NCI-H2227 treated with DMSO at 0.1 percent for 48 hours (cell line): ENCODE data around the gene BRAP.
"Not testable (repeated sequence)": the region's sequence is repeated elsewhere in the genome, so short reads cannot be mapped to it uniquely, and the experiment has no call there.

ENCODE experiments used
- DNase-seq: peaks from one replicate; lab custom pipeline; 2025; lab: John Stamatoyannopoulos, UW

The BRAP gene, protein sequence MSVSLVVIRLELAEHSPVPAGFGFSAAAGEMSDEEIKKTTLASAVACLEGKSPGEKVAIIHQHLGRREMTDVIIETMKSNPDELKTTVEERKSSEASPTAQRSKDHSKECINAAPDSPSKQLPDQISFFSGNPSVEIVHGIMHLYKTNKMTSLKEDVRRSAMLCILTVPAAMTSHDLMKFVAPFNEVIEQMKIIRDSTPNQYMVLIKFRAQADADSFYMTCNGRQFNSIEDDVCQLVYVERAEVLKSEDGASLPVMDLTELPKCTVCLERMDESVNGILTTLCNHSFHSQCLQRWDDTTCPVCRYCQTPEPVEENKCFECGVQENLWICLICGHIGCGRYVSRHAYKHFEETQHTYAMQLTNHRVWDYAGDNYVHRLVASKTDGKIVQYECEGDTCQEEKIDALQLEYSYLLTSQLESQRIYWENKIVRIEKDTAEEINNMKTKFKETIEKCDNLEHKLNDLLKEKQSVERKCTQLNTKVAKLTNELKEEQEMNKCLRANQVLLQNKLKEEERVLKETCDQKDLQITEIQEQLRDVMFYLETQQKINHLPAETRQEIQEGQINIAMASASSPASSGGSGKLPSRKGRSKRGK

GRCh38 chr12:111685811-111686573 is at the start of gene BRAP, which contains the start of gene ACAD10:
Gene BRAP, minus strand, starts transcription at chr12:111685956. Its CDS starts 164 bp downstream, at chr12:111685792.
Gene ACAD10, plus strand, starts transcription at chr12:111686053. Its CDS starts 6,657 bp downstream, at chr12:111692710.
- peak; percentile 95 for DNase-seq

DNA sequence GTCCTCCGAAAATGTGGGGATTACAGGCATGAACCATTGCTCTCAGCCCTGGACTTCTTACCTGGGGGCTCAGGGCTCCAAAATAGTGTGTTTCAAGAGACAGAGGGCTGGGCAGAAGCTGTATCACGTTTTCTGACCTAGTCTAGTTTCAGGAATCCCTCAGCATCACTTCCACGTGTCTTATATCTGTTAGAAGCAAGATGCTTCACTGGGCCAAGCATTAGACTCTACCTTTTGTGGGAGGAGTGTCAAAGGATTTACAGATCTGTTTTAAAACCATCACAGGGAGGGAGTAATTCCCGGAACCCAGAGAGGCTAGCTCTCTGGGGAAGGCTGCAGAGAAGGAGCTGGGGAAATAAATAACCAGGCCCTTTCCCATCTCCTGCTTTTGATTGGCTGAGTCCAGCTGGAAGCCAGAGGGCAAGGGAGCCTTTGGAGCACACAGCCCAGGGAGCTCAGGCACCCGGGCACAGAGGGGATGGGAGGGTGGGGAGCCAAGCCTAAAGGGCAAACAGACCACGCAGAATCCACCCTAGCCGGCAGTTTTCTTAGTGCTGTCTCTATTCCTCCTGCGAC is 47.7 kb upstream of the BRAP start:
- DNase-seq: no peak

DNA sequence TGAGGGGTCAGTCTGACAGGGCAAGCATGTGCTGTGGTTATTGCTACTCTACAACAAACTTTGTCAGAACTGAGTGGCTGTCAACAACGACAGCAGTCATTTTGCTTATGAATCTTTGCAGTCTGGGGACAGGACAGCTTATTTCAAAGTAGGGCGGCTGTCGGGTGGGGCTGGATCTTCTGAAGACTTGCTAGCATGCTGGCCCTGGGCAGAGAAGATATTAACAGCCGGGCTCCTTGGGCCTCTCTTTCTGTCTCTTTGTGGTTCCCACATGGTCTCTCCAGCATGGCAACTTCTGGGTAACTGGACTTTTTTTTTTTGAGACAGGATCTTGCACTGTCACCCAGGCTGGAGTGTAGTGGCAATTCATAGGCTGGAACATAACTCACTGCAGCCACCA is 47.0 kb upstream of the BRAP start:
- no peak for DNase-seq

DNA sequence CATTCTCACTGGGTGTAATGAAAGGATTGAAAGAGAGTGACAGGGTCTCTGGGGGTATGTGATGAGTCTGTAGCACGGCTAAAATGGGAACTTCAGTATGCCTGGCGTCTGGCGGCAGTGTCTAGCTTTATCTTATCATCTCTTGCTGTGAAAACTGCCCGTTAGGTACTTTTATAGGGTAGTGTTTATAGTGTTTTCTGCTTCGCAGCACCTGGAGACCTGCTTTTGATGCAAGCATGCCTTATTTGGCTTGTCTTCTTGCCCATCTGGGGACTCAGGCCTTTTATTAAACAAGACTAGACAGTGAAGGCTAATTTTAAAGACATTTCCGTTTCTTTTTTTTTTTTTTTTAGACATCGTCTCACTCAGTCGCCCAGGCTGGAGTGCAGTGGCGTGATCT is 44.7 kb upstream of the BRAP start:
- peak; percentile 52 for DNase-seq

GRCh38 chr12:111728795-111729194 is 43.0 kb upstream of the BRAP start:
- no peak for DNase-seq

GRCh38 chr12:111723646-111724360 is 38.0 kb upstream of the BRAP start:
- DNase-seq: not testable (repeated sequence)

DNA sequence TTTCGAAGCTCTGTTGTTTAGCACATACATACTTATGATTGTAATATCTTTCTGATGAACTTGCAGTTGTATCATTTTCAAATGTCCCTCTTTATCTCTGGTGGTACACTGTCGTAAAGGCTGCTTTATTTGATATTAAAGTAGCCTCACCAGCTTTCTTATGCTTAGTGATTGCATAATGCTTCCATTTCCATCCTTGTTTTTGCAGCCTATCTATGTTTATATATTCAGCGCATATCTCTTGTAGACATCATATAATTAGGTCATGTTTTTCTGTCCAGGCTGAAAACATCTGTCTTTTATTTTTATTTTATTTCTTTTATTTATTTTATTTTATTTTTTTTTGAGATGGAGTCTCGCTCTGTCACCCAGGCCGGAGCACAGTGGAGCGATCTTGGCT is 34.7 kb upstream of the BRAP start:
- no peak for DNase-seq

DNA sequence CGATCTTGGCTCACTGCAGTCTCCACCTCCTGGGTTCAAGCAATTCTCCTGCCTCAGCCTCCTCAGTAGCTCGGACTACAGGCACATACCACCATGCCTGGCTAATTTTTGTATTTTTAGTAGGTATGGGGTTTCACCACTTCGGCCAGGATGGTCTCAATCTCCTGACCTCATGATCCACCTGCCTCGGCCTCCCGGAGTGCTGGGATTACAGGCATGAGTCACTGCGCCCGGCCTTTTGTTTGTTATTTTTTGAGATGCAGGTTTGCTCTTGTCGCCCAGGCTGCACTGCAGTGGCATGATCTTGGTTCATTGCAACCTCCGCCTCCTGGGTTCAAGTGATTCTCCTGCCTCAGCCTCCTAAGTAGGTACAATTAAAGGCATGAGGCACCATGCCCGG is 33.6 kb upstream of the BRAP start:
- not testable (repeated sequence) for DNase-seq

DNA sequence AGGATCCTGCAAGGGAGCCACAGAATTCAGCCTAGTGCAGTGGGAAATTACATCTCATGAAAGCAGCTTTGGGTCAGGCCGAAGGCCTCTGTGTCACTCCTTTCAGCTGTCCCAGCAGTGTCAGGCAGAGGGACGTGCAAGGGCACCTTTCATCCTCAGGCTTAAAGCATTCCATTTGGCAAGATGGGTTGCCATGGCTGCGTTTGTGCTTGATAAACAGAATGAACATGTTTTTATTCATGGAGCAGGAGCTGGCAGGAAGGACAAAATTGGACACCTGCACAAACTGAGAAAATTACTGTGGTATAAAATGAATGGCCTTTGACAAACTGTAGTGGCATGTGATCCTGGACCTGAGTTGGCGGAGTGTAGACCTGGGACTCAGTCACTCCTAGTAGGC is 29.5 kb upstream of the BRAP start:
- DNase-seq: no peak

- no peak for DNase-seq
Observed at GRCh38 chr12:111706145-111706544, 20.4 kb upstream of the BRAP start.

DNA sequence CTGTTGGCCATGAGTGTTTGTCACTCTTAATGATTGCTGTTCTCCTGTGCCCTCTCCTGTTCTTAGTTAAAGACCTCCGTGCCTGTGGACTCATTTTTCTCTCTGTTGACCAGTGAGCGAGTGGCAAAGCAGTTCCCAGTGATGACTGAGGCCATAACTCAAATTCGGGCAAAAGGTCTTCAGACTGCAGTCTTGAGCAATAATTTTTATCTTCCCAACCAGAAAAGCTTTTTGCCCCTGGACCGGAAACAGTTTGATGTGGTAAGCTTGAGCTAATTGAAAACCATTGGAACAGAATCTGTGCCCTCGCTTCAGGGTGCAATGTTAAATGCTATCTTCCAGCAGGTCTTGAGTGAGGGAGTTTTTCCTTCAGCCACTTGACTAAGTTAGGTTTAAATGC is 19.9 kb upstream of the BRAP start:
- no peak for DNase-seq

DNA sequence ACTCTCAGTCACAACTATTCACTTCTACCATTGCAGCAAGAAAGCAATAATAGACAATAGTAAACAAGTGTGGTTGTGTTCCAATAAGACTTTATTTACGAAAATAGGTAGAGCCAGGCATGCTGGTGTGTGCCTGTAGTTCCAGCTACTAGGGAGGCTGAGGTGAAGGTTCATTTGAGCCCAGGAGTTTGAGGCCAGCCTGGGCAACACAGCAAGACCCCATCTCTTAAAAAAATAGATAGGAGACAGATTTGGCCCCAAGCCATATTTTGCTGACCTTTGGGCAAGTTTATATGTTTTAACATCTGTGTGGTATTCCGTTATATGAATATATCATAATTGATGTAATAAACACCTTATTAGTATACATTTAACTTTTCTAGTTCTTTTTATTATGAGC is 14.2 kb upstream of the BRAP start:
- no peak for DNase-seq

DNA sequence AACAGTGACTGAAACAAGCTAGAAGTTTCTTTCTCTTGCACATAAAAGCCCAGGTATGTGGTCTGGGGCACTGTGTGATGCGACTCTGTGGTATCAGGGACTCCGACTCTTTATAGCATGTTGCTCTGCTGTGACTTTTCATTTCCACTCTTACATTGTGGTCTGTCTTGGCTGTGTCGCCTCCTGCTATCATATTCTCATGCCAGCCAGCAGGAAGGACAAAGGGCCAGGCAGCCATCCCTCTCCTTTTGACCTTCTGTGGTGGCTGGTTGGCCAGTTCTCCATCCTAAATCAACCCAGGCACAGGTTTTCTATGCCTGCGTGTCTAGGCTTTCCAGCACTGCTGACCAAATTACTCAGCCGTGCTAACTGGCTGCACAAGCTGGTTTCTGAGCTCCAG is 8.1 kb upstream of the BRAP start:
- DNase-seq: no peak

- DNase-seq: no peak
Observed at GRCh38 chr12:111692575-111693210, 6.9 kb upstream of the BRAP start.

GRCh38 chr12:111691262-111691661 is 5.5 kb upstream of the BRAP start:
- no peak for DNase-seq

DNA sequence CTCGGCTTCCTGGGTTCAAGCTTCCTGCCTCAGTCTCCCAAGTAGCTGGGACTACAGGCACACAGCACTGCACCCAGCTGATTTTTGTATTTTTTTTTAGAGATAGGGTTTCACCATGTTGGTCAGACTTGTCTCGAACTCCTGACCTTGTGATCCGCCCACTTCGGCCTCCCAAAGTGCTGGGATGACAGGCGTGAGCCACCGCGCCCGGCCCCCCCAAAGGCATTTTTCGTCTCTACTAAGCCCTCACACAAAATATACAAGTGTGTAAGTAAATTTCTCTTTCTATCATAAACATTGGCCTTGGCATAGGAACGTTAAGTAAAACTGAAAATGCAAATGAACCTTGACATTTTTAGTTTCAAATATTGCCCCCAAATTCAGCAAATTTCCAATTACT is 2.2 kb upstream of the BRAP start:
- no peak for DNase-seq

GRCh38 chr12:111687255-111687654 is 1.5 kb upstream of the BRAP start:
- no peak for DNase-seq

GRCh38 chr12:111686574-111687105 is 884 bp upstream of the BRAP start:
- no peak for DNase-seq

DNA sequence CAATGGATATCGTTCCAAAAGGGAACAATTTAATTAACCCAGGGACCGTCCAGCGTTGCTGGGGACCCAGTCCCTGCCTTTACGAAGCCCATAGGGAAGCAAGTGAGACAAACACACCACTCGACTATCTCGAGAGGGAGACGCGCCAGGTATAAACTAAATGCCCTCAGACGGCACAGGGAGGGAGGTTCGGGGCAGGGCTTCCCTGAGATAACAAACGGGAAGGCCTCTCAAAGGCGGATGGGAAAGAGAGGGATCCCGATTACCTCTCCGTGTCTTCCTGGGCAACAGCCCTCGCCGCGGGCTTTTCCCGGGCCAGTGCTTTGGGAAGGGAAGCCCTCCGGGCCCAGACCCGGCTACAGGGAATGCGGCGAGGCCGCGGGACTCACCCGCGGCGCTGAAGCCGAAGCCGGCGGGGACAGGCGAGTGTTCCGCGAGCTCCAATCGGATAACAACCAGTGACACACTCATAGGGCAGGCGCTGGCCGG is 390 bp downstream of the BRAP start:
- no peak for DNase-seq

GRCh38 chr12:111684485-111685198 is 1.1 kb downstream of the BRAP start:
- DNase-seq: not testable (repeated sequence)
